Neuronal stem cell (in vitro differentiated cells): ENCODE data around the gene MAST4.

Experiments
- DNase-seq: peaks from one replicate; pipeline ENCODE4 v3.0.0-alpha.2; 2013; ENCODE audit warnings: low spot score
- H2AFZ ChIP-seq: one replicate; pipeline ENCODE4 v1.6.1; 2013; ENCODE audit warnings: mild to moderate bottlenecking, low read length, inconsistent platforms
- H2AK5ac ChIP-seq: 2 replicates; pipeline ENCODE4 v1.6.1; 2013; ENCODE audit warnings: low read depth, mild to moderate bottlenecking, inconsistent platforms, low read length, moderate library complexity, mixed read lengths
- H2BK120ac ChIP-seq: 2 replicates; pipeline ENCODE4 v1.6.1; 2013; ENCODE audit warnings: low read depth, mild to moderate bottlenecking, inconsistent platforms, low read length, moderate library complexity, mixed read lengths
- H2BK12ac ChIP-seq: one replicate; pipeline ENCODE4 v1.6.1; 2013; ENCODE audit warnings: low read length, inconsistent platforms
- H2BK15ac ChIP-seq: 2 replicates; pipeline ENCODE4 v1.6.1; 2013; ENCODE audit warnings: mild to moderate bottlenecking, low read length, inconsistent platforms, mixed read lengths
- H2BK5ac ChIP-seq: one replicate; pipeline ENCODE4 v1.6.1; 2013; ENCODE audit warnings: inconsistent platforms, mild to moderate bottlenecking, low read length, moderate library complexity
- H3K14ac ChIP-seq: one replicate; pipeline ENCODE4 v1.6.1; 2013; ENCODE audit warnings: low read length, inconsistent platforms
- H3K18ac ChIP-seq: 2 replicates; pipeline ENCODE4 v1.6.1; 2013; ENCODE audit warnings: low read length, inconsistent platforms
- H3K23ac ChIP-seq: 2 replicates; pipeline ENCODE4 v1.6.1; 2013; ENCODE audit warnings: low read depth, mild to moderate bottlenecking, mixed read lengths, low read length, inconsistent platforms; ENCODE audit not compliant: poor library complexity
- H3K27ac ChIP-seq: replicated peaks from 3 replicates; pipeline ENCODE4 v1.5.1; 2013; ENCODE audit warnings: low read length, inconsistent platforms
- H3K27me3 ChIP-seq, 3 experiments: 2 replicates each; pipeline ENCODE4 v1.6.1; 2013; ENCODE audit warnings: low read length in 3 of 3, mild to moderate bottlenecking in 2 of 3, inconsistent platforms in 1 of 3, low read depth in 1 of 3, mixed read lengths in 1 of 3, moderate library complexity in 1 of 3; ENCODE audit not compliant: control insufficient read depth in 3 of 3, insufficient read depth in 3 of 3
- H3K36me3 ChIP-seq, 2 donors: replicated peaks in 1 of 2; 2 replicates each; pipeline ENCODE4 v1.6.1; 2013; ENCODE audit warnings: low read length in 2 of 2; ENCODE audit not compliant: control insufficient read depth in 2 of 2, insufficient read depth in 2 of 2
- H3K4ac ChIP-seq: 2 replicates; pipeline ENCODE4 v1.6.1; 2013; ENCODE audit warnings: inconsistent platforms, mild to moderate bottlenecking, low read length, moderate library complexity
- H3K4me1 ChIP-seq, 2 donors: 1 replicate in 1 of 2; 2 replicates in 1 of 2; pipeline ENCODE4 v1.6.1; 2013; ENCODE audit warnings: low read length in 2 of 2, low read depth in 1 of 2; ENCODE audit not compliant: control insufficient read depth in 2 of 2, insufficient read depth in 1 of 2
- H3K4me2 ChIP-seq: one replicate; pipeline ENCODE4 v1.6.1; 2013; ENCODE audit warnings: mild to moderate bottlenecking, low read length, inconsistent platforms; ENCODE audit not compliant: insufficient read depth, poor library complexity, severe bottlenecking
- H3K4me3 ChIP-seq, 2 donors: 2 replicates each; pipeline ENCODE4 v1.5.1; 2013; ENCODE audit warnings: low read length in 2 of 2, mild to moderate bottlenecking in 2 of 2, inconsistent platforms in 1 of 2, moderate library complexity in 1 of 2
- H3K79me1 ChIP-seq: one replicate; pipeline ENCODE4 v1.6.1; 2013; ENCODE audit warnings: low read depth, mild to moderate bottlenecking, inconsistent platforms, low read length, moderate library complexity
- H3K9ac ChIP-seq: one replicate; pipeline ENCODE4 v1.6.1; 2013; ENCODE audit warnings: mild to moderate bottlenecking, low read depth, low read length, inconsistent platforms; ENCODE audit not compliant: poor library complexity
- H3K9me3 ChIP-seq, 2 donors: replicated peaks in 1 of 2; 2 replicates each; pipeline versions ENCODE3 to v1.6.1; 2013; ENCODE audit warnings: low read length in 2 of 2, mild to moderate bottlenecking in 2 of 2, inconsistent platforms in 1 of 2, low read depth in 1 of 2, mixed read lengths in 1 of 2, moderate library complexity in 1 of 2; ENCODE audit not compliant: control insufficient read depth in 2 of 2, insufficient read depth in 1 of 2
- H4K8ac ChIP-seq: one replicate; pipeline ENCODE4 v1.6.1; 2013; ENCODE audit warnings: low read depth, mild to moderate bottlenecking, inconsistent platforms, low read length, moderate library complexity
- H4K91ac ChIP-seq: one replicate; pipeline ENCODE4 v1.6.1; 2013; ENCODE audit warnings: low read length, low read depth, mild to moderate bottlenecking, inconsistent platforms; ENCODE audit not compliant: poor library complexity
- WGBS, 2 donors: extraction: QIAGEN DNeasy Blood & Tissue Kit; methylation state at CpG; one replicate each; pipeline ENCODE4 v1.1.7; 2013; ENCODE audit warnings: missing lambda C conversion rate in 2 of 2, mixed read lengths in 1 of 2; ENCODE audit not compliant: insufficient read length in 2 of 2, insufficient replicate concordance in 1 of 2; ENCODE audit errors: extremely low coverage in 2 of 2; 5-methylcytosine and 5-hydroxymethylcytosine counted together

MAST4 gene

DNA sequence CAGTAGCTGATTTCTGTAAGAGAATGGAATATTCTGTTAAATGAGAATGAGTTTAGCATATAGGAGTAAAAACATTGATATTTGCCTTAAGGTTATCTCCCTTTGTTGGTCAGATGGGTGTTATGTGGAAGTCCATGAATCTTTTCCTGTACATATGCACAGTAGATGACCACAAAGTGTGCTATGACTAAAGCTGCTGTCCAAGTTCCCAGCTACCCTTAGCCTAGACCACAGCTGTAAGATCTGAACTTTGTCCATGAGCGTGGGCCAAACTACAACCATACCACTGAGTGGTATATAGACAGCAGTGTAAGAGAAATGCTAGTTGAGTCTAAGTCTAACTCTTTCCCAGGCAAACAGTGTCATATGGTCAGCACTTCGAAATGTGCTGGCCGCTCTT, 551.6 kb downstream of the MAST4 start:
- no CpG with 5 or more reads among the region's 3 CpGs for WGBS, 2 donors
- Histone ChIP-seq H2BK5ac (no peak overlapping the region), H3K27ac (no peak overlapping the region), H3K4me3 (no peak overlapping the region), H3K9me3 (peaks cover 0 to 2% of the 10 kb centered on the region in 2 donors), H4K8ac (no peak overlapping the region), H2BK12ac (no peak overlapping the region), H3K36me3 (peaks cover 0 to 43% of the 10 kb centered on the region in 2 donors), H3K4me1 (no peaks in the 10 kb centered on the region), H3K79me1 (no peaks in the 10 kb centered on the region), H2AK5ac (no peak overlapping the region), H4K91ac (no peak overlapping the region), H2BK120ac (no peak overlapping the region), H3K9ac (no peak overlapping the region), H3K27me3 (no peaks in the 10 kb centered on the region), H2BK15ac (no peak overlapping the region), H3K23ac (no peak overlapping the region), H3K18ac (no peak overlapping the region), H3K4ac (no peak overlapping the region), H3K14ac (no peak overlapping the region), H2AFZ (no peak overlapping the region), H3K4me2 (no peak overlapping the region)
- DNase-seq: no peak

DNA sequence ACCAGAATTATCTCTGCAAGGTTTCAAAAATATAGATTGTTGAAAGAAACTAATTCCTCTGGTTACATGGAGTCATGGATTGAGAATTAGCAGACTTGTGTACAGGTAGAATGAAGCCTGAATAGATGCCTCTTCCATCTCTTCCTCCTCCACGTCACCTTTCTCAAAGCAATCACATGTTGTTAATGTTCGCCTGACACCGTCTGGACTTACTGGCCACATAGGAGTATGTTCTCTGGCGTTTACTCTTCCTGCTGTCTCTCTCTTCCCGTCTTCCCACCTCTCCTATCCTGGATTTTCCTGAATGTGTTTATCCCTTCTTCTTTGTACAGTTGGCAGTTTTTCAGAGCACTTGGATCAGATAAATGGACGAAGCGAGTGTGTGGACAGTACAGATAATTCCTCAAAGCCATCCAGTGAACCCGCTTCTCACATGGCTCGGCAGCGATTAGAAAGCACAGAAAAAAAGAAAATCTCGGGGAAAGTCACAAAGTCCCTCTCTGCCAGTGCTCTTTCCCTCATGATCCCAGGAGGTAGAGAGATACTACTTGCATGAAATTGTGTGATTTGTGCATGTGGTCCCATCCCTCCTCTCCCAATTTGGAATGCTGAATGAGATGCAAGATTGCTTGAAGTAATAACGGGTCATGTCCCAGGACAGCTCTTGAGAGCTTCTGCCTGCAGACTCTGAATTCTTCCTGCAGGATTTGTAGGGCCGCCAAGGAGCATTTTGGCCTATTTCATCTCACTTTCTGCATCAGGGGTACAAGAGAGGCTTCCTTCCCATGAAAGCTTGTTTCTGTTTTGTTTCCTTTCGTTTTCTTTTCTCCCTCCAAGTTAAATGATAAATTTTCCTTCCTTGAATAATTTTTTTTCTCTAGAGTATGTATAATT, 553.1 kb downstream of the MAST4 start:
- no peak overlapping the region for H3K18ac ChIP-seq
- WGBS, 2 donors: no CpG with 5 or more reads among the region's 14 CpGs
- H3K23ac ChIP-seq: no peak overlapping the region
- no peak overlapping the region for H2BK120ac ChIP-seq
- H2BK15ac ChIP-seq: no peak overlapping the region
- H2AFZ ChIP-seq: no peak overlapping the region
- H3K27ac ChIP-seq: no peak overlapping the region
- H4K91ac ChIP-seq: no peak overlapping the region
- H3K4me1 ChIP-seq: no peaks in the 10 kb centered on the region
- H3K9me3 ChIP-seq: peaks cover 0 to 2% of the 10 kb centered on the region in 2 donors
- H3K4me3 ChIP-seq: no peak overlapping the region
- H3K9ac ChIP-seq: no peak overlapping the region
- no peak for DNase-seq
- H3K27me3 ChIP-seq: no peaks in the 10 kb centered on the region
- H2AK5ac ChIP-seq: no peak overlapping the region
- no peak overlapping the region for H3K4ac ChIP-seq
- no peak overlapping the region for H4K8ac ChIP-seq
- peaks cover 0 to 38% of the 10 kb centered on the region in 2 donors for H3K36me3 ChIP-seq
- H3K79me1 ChIP-seq: no peaks in the 10 kb centered on the region
- no peak overlapping the region for H3K4me2 ChIP-seq
- H2BK12ac ChIP-seq: no peak overlapping the region
- H3K14ac ChIP-seq: no peak overlapping the region
- no peak overlapping the region for H2BK5ac ChIP-seq

DNA sequence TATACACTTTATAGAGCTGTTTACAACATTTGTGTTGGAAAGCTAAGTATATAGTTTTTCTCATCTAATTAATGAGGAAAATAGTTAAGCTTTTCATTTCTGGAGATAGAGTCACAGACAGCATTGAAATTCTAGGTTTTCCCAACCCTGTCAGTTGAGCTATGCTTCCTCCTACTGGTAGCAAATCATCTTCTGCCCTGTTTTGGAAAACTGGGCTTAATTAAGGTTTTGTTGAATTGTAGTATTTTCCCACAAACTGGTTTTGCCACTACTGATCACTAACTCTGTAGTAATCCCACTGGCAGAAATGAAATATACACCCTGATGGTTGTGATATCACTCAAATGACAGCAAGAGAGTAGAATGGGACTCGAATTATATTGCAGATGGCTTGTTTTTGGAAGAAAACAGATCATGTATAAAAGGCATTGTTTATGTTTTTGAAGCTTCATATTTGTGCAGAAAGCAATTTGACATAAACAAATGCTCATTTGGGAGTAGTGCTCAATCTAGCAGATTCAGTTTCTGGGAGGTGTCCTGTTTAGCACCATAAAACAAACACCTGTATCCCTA, 553.8 kb downstream of the MAST4 start:
- no peak overlapping the region for H2AK5ac ChIP-seq
- H2BK5ac ChIP-seq: no peak overlapping the region
- no peak overlapping the region for H4K91ac ChIP-seq
- H3K4me1 ChIP-seq: no peaks in the 10 kb centered on the region
- no peak overlapping the region for H4K8ac ChIP-seq
- no peaks in the 10 kb centered on the region for H3K27me3 ChIP-seq
- H3K79me1 ChIP-seq: no peaks in the 10 kb centered on the region
- no peak overlapping the region for H2BK12ac ChIP-seq
- H3K27ac ChIP-seq: no peak overlapping the region
- no peak overlapping the region for H3K4me3 ChIP-seq
- no CpG with 5 or more reads among the region's 1 CpG for WGBS, 2 donors
- no peak overlapping the region for H2BK15ac ChIP-seq
- no peak overlapping the region for H3K18ac ChIP-seq
- H3K4ac ChIP-seq: no peak overlapping the region
- H2BK120ac ChIP-seq: no peak overlapping the region
- H3K9me3 ChIP-seq: peaks cover 0 to 2% of the 10 kb centered on the region in 2 donors
- H3K36me3 ChIP-seq: peaks cover 0 to 35% of the 10 kb centered on the region in 2 donors
- H3K14ac ChIP-seq: no peak overlapping the region
- no peak for DNase-seq
- H3K4me2 ChIP-seq: no peak overlapping the region
- no peak overlapping the region for H3K23ac ChIP-seq
- H2AFZ ChIP-seq: no peak overlapping the region
- H3K9ac ChIP-seq: no peak overlapping the region

DNA sequence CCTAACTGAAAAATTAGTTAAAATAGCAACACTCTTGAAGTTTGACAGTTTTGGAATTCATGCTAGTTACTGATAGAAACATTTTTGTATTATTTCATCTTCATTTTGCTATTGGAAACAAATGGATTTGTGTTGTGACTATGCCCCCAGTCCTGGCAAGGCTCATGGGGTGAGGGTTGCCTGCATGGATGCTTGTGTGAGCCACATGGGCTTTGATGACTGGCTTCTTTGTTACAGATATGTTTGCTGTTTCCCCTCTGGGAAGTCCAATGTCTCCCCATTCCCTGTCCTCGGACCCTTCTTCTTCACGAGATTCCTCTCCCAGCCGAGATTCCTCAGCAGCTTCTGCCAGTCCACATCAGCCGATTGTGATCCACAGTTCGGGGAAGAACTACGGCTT, 556.2 kb downstream of the MAST4 start:
- no CpG with 5 or more reads among the region's 6 CpGs for WGBS, 2 donors
- H3K9me3 ChIP-seq: peaks cover 0 to 2% of the 10 kb centered on the region in 2 donors

More for the DNA sequence above, 556.2 kb downstream of the MAST4 start:
- H3K36me3 ChIP-seq: peaks cover 0 to 29% of the 10 kb centered on the region in 2 donors
- H3K14ac ChIP-seq: no peak overlapping the region
- no peak overlapping the region for H3K27ac ChIP-seq
- H2BK12ac ChIP-seq: no peak overlapping the region
- no peak overlapping the region for H4K8ac ChIP-seq
- H3K9ac ChIP-seq: no peak overlapping the region
- H3K4ac ChIP-seq: no peak overlapping the region
- H2BK120ac ChIP-seq: no peak overlapping the region
- H2AK5ac ChIP-seq: no peak overlapping the region
- no peak overlapping the region for H2AFZ ChIP-seq
- H3K27me3 ChIP-seq: no peaks in the 10 kb centered on the region
- no peaks in the 10 kb centered on the region for H3K79me1 ChIP-seq
- H3K18ac ChIP-seq: no peak overlapping the region
- no peak overlapping the region for H2BK15ac ChIP-seq
- H3K23ac ChIP-seq: no peak overlapping the region
- no peak overlapping the region for H2BK5ac ChIP-seq
- no peak overlapping the region for H4K91ac ChIP-seq
- DNase-seq: no peak
- no peaks in the 10 kb centered on the region for H3K4me1 ChIP-seq
- H3K4me2 ChIP-seq: no peak overlapping the region
- H3K4me3 ChIP-seq: no peak overlapping the region
